Osteoblast (primary cell): ENCODE measurements around the gene HCRTR1. TPM values are rescaled to one million over a fixed set of nuclear protein-coding genes. Genes with fewer than 3 reads are reported as not detected.

Experiments
- DNase-seq: peaks from one replicate; pipeline ENCODE4 v3.0.0; 2011; ENCODE audit warnings: low spot score, mixed read lengths; ENCODE audit not compliant: insufficient read length; ENCODE audit errors: missing footprints
- H2AFZ ChIP-seq: 2 replicates; pipeline ENCODE4 v1.6.0; 2011; ENCODE audit warnings: mild to moderate bottlenecking, low read length
- H3K27ac ChIP-seq: 2 replicates; pipeline ENCODE4 v1.5.1; 2011; ENCODE audit warnings: mild to moderate bottlenecking, low read depth, low read length, moderate library complexity
- H3K27me3 ChIP-seq: 2 replicates; pipeline ENCODE4 v1.6.0; 2012; ENCODE audit warnings: mild to moderate bottlenecking, control low read depth, inconsistent platforms, low read length, moderate library complexity; ENCODE audit not compliant: insufficient read depth
- H3K36me3 ChIP-seq: 2 replicates; pipeline ENCODE4 v1.5.1; 2011; ENCODE audit warnings: mild to moderate bottlenecking, low read length, control low read depth, moderate library complexity; ENCODE audit not compliant: insufficient read depth
- H3K4me1 ChIP-seq: 2 replicates; pipeline ENCODE4 v1.5.1; 2011; ENCODE audit warnings: mild to moderate bottlenecking, low read length, control low read depth, moderate library complexity; ENCODE audit not compliant: insufficient read depth
- H3K4me2 ChIP-seq: 2 replicates; pipeline ENCODE4 v1.6.0; 2011; ENCODE audit warnings: mild to moderate bottlenecking, low read length; ENCODE audit not compliant: insufficient read depth
- H3K4me3 ChIP-seq: fragments of 200-600 bp; sonication (generic); 3 replicates; pipeline ENCODE4 v1.5.1; 2012; ENCODE audit warnings: mild to moderate bottlenecking, low read length, inconsistent platforms; ENCODE audit not compliant: insufficient read depth
- H3K79me2 ChIP-seq: 2 replicates; pipeline ENCODE4 v1.6.0; 2012; ENCODE audit warnings: mild to moderate bottlenecking, low read length, control low read depth, inconsistent platforms; ENCODE audit not compliant: insufficient read depth
- H3K9me3 ChIP-seq: 2 replicates; pipeline ENCODE4 v1.5.1; 2011; ENCODE audit warnings: low read depth, low read length, control low read depth
- H4K20me1 ChIP-seq: 2 replicates; pipeline ENCODE4 v1.6.0; 2012; ENCODE audit warnings: mild to moderate bottlenecking, low read length, control low read depth; ENCODE audit not compliant: insufficient read depth
- total RNA-seq: library from RNA; depleted of rRNA; stranded (reverse); fragments of >200 nt; gene quantifications from 2 replicates; pipeline ENCODE4 v1.2.3, GENCODE V29; 2012
- TF ChIP-seq, protein P1 (sequence below): IDR thresholded peaks from 2 replicates; pipeline ENCODE4 v1.5.1; 2011; ENCODE audit warnings: mild to moderate bottlenecking, low read depth, low read length, moderate library complexity; ENCODE audit errors: extremely low read depth

The HCRTR1 gene
- total RNA-seq, 1 donor: not detected

DNA sequence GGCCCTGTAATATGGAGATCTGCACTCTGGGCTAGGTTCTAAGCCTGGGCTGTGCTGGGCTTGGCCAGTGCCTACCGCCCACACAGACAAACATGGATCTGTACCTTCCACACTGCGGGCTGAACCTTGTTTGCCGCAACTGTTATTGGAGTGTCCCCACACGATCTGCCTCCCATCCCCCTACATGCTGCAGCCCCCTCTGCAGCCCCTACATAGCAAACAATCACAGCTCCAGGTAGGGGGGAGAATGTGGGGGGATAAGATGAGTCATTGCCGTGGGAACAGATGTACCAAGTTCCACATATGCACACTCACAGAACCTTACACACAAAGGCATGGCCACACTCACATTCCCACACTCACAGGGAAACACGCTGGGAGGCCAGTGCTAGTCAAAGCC, 2.1 kb upstream of the HCRTR1 start:
- Histone ChIP-seq H3K4me3 (no peak overlapping the region), H3K4me2 (no peak overlapping the region), H3K27me3 (no peaks in the 10 kb centered on the region), H2AFZ (no peak overlapping the region), H3K9me3 (no peaks in the 10 kb centered on the region), H3K36me3 (no peaks in the 10 kb centered on the region), H3K27ac (no peak overlapping the region), H3K4me1 (no peaks in the 10 kb centered on the region), H4K20me1 (no peaks in the 10 kb centered on the region), H3K79me2 (no peaks in the 10 kb centered on the region)
- no peak for DNase-seq
- TF ChIP-seq, protein P1, sequence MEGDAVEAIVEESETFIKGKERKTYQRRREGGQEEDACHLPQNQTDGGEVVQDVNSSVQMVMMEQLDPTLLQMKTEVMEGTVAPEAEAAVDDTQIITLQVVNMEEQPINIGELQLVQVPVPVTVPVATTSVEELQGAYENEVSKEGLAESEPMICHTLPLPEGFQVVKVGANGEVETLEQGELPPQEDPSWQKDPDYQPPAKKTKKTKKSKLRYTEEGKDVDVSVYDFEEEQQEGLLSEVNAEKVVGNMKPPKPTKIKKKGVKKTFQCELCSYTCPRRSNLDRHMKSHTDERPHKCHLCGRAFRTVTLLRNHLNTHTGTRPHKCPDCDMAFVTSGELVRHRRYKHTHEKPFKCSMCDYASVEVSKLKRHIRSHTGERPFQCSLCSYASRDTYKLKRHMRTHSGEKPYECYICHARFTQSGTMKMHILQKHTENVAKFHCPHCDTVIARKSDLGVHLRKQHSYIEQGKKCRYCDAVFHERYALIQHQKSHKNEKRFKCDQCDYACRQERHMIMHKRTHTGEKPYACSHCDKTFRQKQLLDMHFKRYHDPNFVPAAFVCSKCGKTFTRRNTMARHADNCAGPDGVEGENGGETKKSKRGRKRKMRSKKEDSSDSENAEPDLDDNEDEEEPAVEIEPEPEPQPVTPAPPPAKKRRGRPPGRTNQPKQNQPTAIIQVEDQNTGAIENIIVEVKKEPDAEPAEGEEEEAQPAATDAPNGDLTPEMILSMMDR: no peak

DNA sequence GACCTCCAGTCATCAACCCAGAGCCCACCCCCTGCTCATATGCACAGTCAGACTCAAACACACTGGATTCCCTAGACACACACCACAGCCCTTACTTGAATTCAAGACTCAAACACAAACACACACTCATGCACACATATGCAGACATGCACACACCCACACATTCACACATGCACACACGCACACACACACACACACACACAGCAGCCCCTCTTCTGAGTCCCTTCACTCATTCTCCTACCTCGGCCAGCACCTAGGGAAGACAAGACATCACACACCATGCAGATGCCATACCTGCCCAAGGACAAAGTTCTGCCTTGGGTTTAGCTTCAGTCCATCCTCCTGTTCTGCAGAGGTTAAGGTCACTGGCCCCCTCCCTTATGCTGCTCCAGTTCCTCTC, 1.6 kb upstream of the HCRTR1 start:
- H4K20me1 ChIP-seq: no peaks in the 10 kb centered on the region
- no peak overlapping the region for H2AFZ ChIP-seq
- no peaks in the 10 kb centered on the region for H3K4me1 ChIP-seq
- no peaks in the 10 kb centered on the region for H3K27me3 ChIP-seq
- H3K4me2 ChIP-seq: no peak overlapping the region
- H3K9me3 ChIP-seq: no peaks in the 10 kb centered on the region
- no peak overlapping the region for H3K4me3 ChIP-seq
- TF ChIP-seq, protein P1: no peak
- no peaks in the 10 kb centered on the region for H3K36me3 ChIP-seq
- H3K79me2 ChIP-seq: no peaks in the 10 kb centered on the region
- no peak overlapping the region for H3K27ac ChIP-seq
- DNase-seq: peak; percentile 62

DNA sequence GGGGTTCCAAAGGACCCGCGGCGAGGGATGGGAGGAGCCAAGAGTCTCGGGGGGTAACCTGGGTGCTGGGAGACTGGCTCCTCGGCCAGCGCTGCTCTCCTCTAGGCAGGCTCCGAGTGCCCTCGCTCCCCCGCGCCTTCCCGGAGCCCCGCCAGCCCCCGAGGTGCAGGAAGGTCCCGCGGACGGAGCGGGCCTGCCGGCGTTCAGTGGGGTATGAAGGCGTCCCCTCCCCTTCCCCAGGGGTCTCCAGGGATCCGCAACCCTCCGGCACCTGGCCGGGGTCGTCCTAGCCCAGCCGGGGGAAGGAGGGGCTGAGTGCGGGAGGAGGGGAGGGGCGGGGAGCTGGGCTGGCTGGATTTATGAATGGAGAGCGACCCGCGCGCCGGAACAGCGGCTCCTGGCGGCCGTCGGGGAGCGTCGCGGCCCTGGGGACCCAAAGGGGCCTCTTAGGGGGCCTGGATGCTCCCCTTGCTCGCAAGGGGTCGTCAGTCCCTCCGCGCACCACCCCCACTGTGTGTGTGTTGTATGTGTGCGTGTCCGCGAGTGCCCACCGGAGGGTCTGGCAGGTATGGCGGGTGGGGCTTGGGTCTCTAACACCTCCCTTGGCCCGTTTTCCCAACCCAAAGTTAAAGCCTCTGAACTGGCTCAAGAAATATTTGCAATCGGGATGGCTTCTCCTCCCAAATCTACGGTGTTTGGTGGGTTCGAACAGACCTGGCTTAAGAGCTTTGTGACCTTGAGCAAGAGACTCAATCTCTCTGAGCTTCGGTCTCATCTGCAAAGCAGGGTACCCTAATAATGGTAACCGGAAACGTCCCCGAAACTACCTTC, 642 bp downstream of the HCRTR1 start:
- Histone ChIP-seq H3K27ac (no peak overlapping the region), H3K27me3 (no peaks in the 10 kb centered on the region), H3K4me2 (peak overlapping the region; percentile 85), H4K20me1 (no peaks in the 10 kb centered on the region), H3K9me3 (no peaks in the 10 kb centered on the region), H3K4me1 (no peaks in the 10 kb centered on the region), H2AFZ (peak overlapping the region; percentile 62), H3K36me3 (no peaks in the 10 kb centered on the region), H3K4me3 (peak overlapping the region; percentile 76), H3K79me2 (no peaks in the 10 kb centered on the region)
- TF ChIP-seq, protein P1: peak; percentile 63
- peak; percentile 97 for DNase-seq

DNA sequence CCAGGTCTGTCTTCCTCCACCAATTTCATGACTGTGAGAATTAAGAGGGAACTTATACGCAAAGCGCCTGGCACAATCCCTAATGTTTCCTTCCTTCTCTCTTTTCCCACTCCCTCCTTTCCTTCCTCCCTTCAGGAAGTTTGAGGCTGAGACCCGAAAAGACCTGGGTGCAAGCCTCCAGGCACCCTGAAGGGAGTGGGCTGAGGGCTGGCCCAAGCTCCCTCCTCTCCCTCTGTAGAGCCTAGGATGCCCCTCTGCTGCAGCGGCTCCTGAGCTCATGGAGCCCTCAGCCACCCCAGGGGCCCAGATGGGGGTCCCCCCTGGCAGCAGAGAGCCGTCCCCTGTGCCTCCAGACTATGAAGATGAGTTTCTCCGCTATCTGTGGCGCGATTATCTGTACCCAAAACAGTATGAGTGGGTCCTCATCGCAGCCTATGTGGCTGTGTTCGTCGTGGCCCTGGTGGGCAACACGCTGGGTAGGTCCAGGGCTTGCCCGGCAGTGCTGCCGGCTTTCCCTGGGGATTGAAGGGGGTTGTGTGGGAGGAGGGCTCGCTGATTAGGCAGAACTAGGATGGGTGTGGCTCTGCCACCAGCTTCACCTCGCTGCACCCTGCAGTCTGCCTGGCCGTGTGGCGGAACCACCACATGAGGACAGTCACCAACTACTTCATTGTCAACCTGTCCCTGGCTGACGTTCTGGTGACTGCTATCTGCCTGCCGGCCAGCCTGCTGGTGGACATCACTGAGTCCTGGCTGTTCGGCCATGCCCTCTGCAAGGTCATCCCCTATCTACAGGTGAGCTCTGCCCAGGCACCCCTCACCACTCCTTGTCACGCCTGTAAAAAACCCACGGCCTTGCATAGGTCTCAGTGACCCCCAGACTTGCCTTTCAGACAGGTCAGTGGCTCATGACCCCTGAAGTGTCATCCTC, 1.7 kb downstream of the HCRTR1 start:
- Histone ChIP-seq H4K20me1 (no peaks in the 10 kb centered on the region), H3K36me3 (no peaks in the 10 kb centered on the region), H2AFZ (no peak overlapping the region), H3K4me3 (no peak overlapping the region), H3K27ac (no peak overlapping the region), H3K27me3 (no peaks in the 10 kb centered on the region), H3K4me2 (no peak overlapping the region), H3K4me1 (no peaks in the 10 kb centered on the region), H3K9me3 (no peaks in the 10 kb centered on the region), H3K79me2 (no peaks in the 10 kb centered on the region)
- TF ChIP-seq, protein P1: no peak
- no peak for DNase-seq
